Panc1 (cell line): ENCODE results near the gene SNCG. TPM values are rescaled to one million over a fixed set of nuclear protein-coding genes. Genes with fewer than 3 reads are reported as not detected.
"Not testable (repeated sequence)": the region's sequence is repeated elsewhere in the genome, so short reads cannot be mapped to it uniquely, and the experiment has no call there.

Experiments
- ATAC-seq: fragments of 200-7000 bp; cut with Tn5 transposase; 2 replicates; pipeline ENCODE4 v1.9.1; 2020; ENCODE audit warnings: mild to moderate bottlenecking, moderate library complexity
- BruUV-seq: library from RNA; stranded (reverse); fragments of 400-500 nt; replicated peaks from 2 replicates; lab custom pipeline; 2021; lab: Mats Ljungman, UMichigan
- CTCF ChIA-PET: fragments of 300-600 bp; sonication (Branson Sonifier 250); formaldehyde crosslinking; loops from one replicate; lab custom pipeline; 2022; ENCODE audit warnings: antibody characterized with exemption; lab: Charles Lee
- POLR2A ChIA-PET: fragments of 300-600 bp; sonication (Branson Sonifier 250); formaldehyde crosslinking; loops from one replicate; lab custom pipeline; 2022; ENCODE audit warnings: antibody characterized with exemption; lab: Charles Lee
- DNase-seq: peaks from one replicate; pipeline ENCODE4 v3.0.0-alpha.2; 2010; ENCODE audit warnings: low read depth, low spot score
- H3K27ac ChIP-seq: 2 replicates; pipeline ENCODE4 v1.5.1; 2011; ENCODE audit warnings: mild to moderate bottlenecking, low read length, inconsistent platforms
- H3K27me3 ChIP-seq: fragments of 200-500 bp; sonication (Bioruptor generic); 2 replicates; pipeline ENCODE4 v1.6.0; 2014; ENCODE audit warnings: low read length, inconsistent platforms; ENCODE audit not compliant: control insufficient read depth, insufficient read depth
- H3K36me3 ChIP-seq: fragments of 200-500 bp; sonication (Bioruptor generic); 2 replicates; pipeline ENCODE4 v1.5.1; 2014; ENCODE audit warnings: inconsistent platforms, mild to moderate bottlenecking, low read length, moderate library complexity; ENCODE audit not compliant: control insufficient read depth, insufficient read depth
- H3K4me1 ChIP-seq: 2 replicates; pipeline ENCODE4 v1.5.1; 2011; ENCODE audit warnings: inconsistent platforms, mild to moderate bottlenecking, low read length, moderate library complexity; ENCODE audit not compliant: control insufficient read depth, insufficient read depth
- H3K4me3 ChIP-seq, 2 experiments: 2 replicates each; pipeline ENCODE4 v1.5.1; 2011 to 2012; ENCODE audit warnings: low read depth in 2 of 2, low read length in 2 of 2, mild to moderate bottlenecking in 2 of 2, inconsistent platforms in 1 of 2, moderate library complexity in 1 of 2
- H3K9me3 ChIP-seq: fragments of 200-500 bp; sonication (Bioruptor generic); 2 replicates; pipeline ENCODE4 v1.5.1; 2014; ENCODE audit warnings: low read depth, mild to moderate bottlenecking, inconsistent platforms, low read length, moderate library complexity; ENCODE audit not compliant: control insufficient read depth, insufficient read depth
- CTCF ChIP-seq: fragments of 450-650 bp; IDR thresholded peaks from 2 replicates; pipeline ENCODE4 v1.5.1; 2017; ENCODE audit warnings: mild to moderate bottlenecking
- POLR2AphosphoS5 ChIP-seq: IDR thresholded peaks from 2 replicates; pipeline ENCODE4 v1.6.1; 2012; ENCODE audit warnings: mild to moderate bottlenecking, low read depth, low read length, moderate library complexity
- REST ChIP-seq, 2 experiments: IDR thresholded peaks; 2 replicates each; pipeline ENCODE4 v1.6.1; 2011 to 2012; ENCODE audit warnings: low read depth in 2 of 2, control low read depth in 1 of 2, low read length in 1 of 2, mild to moderate bottlenecking in 1 of 2, moderate library complexity in 1 of 2; ENCODE audit not compliant: insufficient read depth in 1 of 2
- SIN3A ChIP-seq: IDR thresholded peaks from 2 replicates; pipeline ENCODE4 v1.6.1; 2012; ENCODE audit warnings: low read depth, mild to moderate bottlenecking, low read length, moderate library complexity, borderline replicate concordance; ENCODE audit not compliant: insufficient read depth
- TCF7L2 ChIP-seq: IDR thresholded peaks from 2 replicates; pipeline ENCODE4 v1.6.1; 2011; ENCODE audit warnings: mild to moderate bottlenecking, low read depth, low read length, inconsistent platforms
- in situ Hi-C: cut with HindIII; loops from 2 replicates; pipeline ENCODE4 v1.10.0; 2016; ENCODE audit warnings: low sequenced_read_pairs, low pct_unique_long_range_greater_than_20kb
- intact Hi-C: fragments of 100-400 bp; cut with micrococcal nuclease; formaldehyde crosslinking; loops from one replicate; pipeline ENCODE4 v1.10.0; 2022; ENCODE audit not compliant: unreplicated experiment
- total RNA-seq: library from RNA; stranded (reverse); gene quantifications from one replicate; pipeline ENCODE4 v1.2.1, GENCODE V29; 2021; ENCODE audit not compliant: unreplicated experiment

Gene SNCG
- total RNA-seq, 1 experiment from 2014 or later, result 5.2 TPM

GRCh38 chr10:86947806-86948205, 10.6 kb upstream of the SNCG start:
- ATAC-seq, H3K36me3 ChIP-seq, H3K4me3 ChIP-seq, POLR2A ChIA-PET, H3K4me1 ChIP-seq, in situ Hi-C loops, H3K27me3 ChIP-seq, H3K9me3 ChIP-seq, DNase-seq, intact Hi-C loops, H3K27ac ChIP-seq, BruUV-seq: not testable (repeated sequence)
- CTCF ChIA-PET, result interaction anchor here (0.7 to 1.7 kb wide), 2 partner anchors 13 kb away, joined by 5 to 7 read pairs; no protein-coding TSS in a partner anchor

- in situ Hi-C loops (no loop called here), intact Hi-C loops (no loop called here)
- POLR2A ChIA-PET, result no interaction called here
- no peaks in the 10 kb centered on the region for H3K9me3 ChIP-seq
- H3K4me3 ChIP-seq, result no peak overlapping the region
- no peaks in the 10 kb centered on the region for H3K36me3 ChIP-seq
- no TSS peak for BruUV-seq
- DNase-seq, result no peak
- no peak for TF ChIP-seq POLR2AphosphoS5
- no peak for TF ChIP-seq REST (IDR thresholded peaks at IDR 0.05; ENCODE audit: insufficient read depth in 1 of 2, low read depth in 2 of 2, low read length in 1 of 2)
- no peak for TF ChIP-seq CTCF
- TF ChIP-seq SIN3A, result no peak
- TF ChIP-seq TCF7L2, result no peak
- H3K27ac ChIP-seq, result no peak overlapping the region
- CTCF ChIA-PET, result no interaction called here
- ATAC-seq, result no peak
- H3K27me3 ChIP-seq, result no peaks in the 10 kb centered on the region
- H3K4me1 ChIP-seq, result peaks cover 15% of the 10 kb centered on the region
Observed at GRCh38 chr10:86950349-86950748, 8.1 kb upstream of the SNCG start.

- DNase-seq (no peak), ATAC-seq (no peak)
- no peaks in the 10 kb centered on the region for H3K9me3 ChIP-seq
- no TSS peak for BruUV-seq
- peaks cover 20% of the 10 kb centered on the region for H3K4me1 ChIP-seq
- no peaks in the 10 kb centered on the region for H3K36me3 ChIP-seq
- H3K27me3 ChIP-seq, result no peaks in the 10 kb centered on the region
- intact Hi-C loops, result no loop called here
- H3K27ac ChIP-seq, result no peak overlapping the region
- CTCF ChIA-PET, result no interaction called here
- POLR2A ChIA-PET, result no interaction called here
- in situ Hi-C loops, result no loop called here
- H3K4me3 ChIP-seq, result no peak overlapping the region
- TF ChIP-seq TCF7L2 (no peak), REST (IDR thresholded peaks at IDR 0.05; ENCODE audit: insufficient read depth in 1 of 2, low read depth in 2 of 2, low read length in 1 of 2) (no peak), POLR2AphosphoS5 (no peak), SIN3A (no peak), CTCF (no peak)
Observed at GRCh38 chr10:86951184-86951761, 7.1 kb upstream of the SNCG start.
